H9 (cell line): ENCODE results near the gene LMBRD2. TPM values are rescaled to one million over a fixed set of nuclear protein-coding genes. Genes with fewer than 3 reads are reported as not detected.

ENCODE experiments used
- DNase-seq: peaks from one replicate; pipeline ENCODE4 v3.0.0-alpha.2; 2017
- H2AFZ ChIP-seq: one replicate; pipeline ENCODE4 v1.6.1; 2013; ENCODE audit warnings: mild to moderate bottlenecking, low read length, control low read depth, moderate library complexity
- H2AK5ac ChIP-seq: 2 replicates; pipeline ENCODE4 v1.6.1; 2013; ENCODE audit warnings: low read length, control low read depth, mixed read lengths; ENCODE audit not compliant: insufficient read length
- H2BK120ac ChIP-seq: one replicate; pipeline ENCODE4 v1.6.1; 2013; ENCODE audit warnings: low read depth, mild to moderate bottlenecking, low read length, control low read depth, inconsistent platforms; ENCODE audit not compliant: poor library complexity, severe bottlenecking
- H2BK12ac ChIP-seq: 2 replicates; pipeline ENCODE4 v1.6.1; 2013; ENCODE audit warnings: low read length, control low read depth, mixed read lengths, low read depth; ENCODE audit not compliant: insufficient read length
- H2BK15ac ChIP-seq: 2 replicates; pipeline ENCODE4 v1.6.1; 2013; ENCODE audit warnings: low read depth, low read length, control low read depth
- H2BK20ac ChIP-seq: one replicate; pipeline ENCODE4 v1.6.1; 2013; ENCODE audit warnings: low read depth, mild to moderate bottlenecking, low read length, control low read depth, inconsistent platforms; ENCODE audit not compliant: poor library complexity, severe bottlenecking
- H2BK5ac ChIP-seq: 2 replicates; pipeline ENCODE4 v1.6.1; 2013; ENCODE audit warnings: low read length, control low read depth, mixed read lengths; ENCODE audit not compliant: insufficient read length
- H3K14ac ChIP-seq: 2 replicates; pipeline ENCODE4 v1.6.1; 2013; ENCODE audit warnings: low read length, control low read depth; ENCODE audit not compliant: insufficient read depth
- H3K18ac ChIP-seq: 2 replicates; pipeline ENCODE4 v1.6.1; 2013; ENCODE audit warnings: low read depth, mild to moderate bottlenecking, mixed read lengths, low read length, control low read depth; ENCODE audit not compliant: insufficient read length
- H3K23ac ChIP-seq: 2 replicates; pipeline ENCODE4 v1.6.1; 2013; ENCODE audit warnings: low read length, control low read depth, mixed read lengths, low read depth; ENCODE audit not compliant: insufficient read length
- H3K23me2 ChIP-seq: 2 replicates; pipeline ENCODE4 v1.6.1; 2013; ENCODE audit warnings: low read depth, mild to moderate bottlenecking, mixed read lengths, low read length, control low read depth; ENCODE audit not compliant: insufficient read length, poor library complexity, severe bottlenecking
- H3K27ac ChIP-seq: 2 replicates; pipeline ENCODE4 v1.5.1; 2013; ENCODE audit warnings: low read length, control low read depth, mixed read lengths, low read depth; ENCODE audit not compliant: insufficient read length
- H3K27me3 ChIP-seq: 2 replicates; pipeline ENCODE4 v1.6.1; 2013; ENCODE audit warnings: low read length, control low read depth, inconsistent platforms; ENCODE audit not compliant: insufficient read depth
- H3K4ac ChIP-seq: 2 replicates; pipeline ENCODE4 v1.6.1; 2013; ENCODE audit warnings: low read depth, mild to moderate bottlenecking, control low read depth, inconsistent platforms, low read length, moderate library complexity
- H3K4me1 ChIP-seq: 2 replicates; pipeline ENCODE4 v1.6.1; 2013; ENCODE audit warnings: low read length, control low read depth, inconsistent platforms; ENCODE audit not compliant: insufficient read depth
- H3K4me2 ChIP-seq: 2 replicates; pipeline ENCODE4 v1.6.1; 2013; ENCODE audit warnings: low read length, control low read depth, mixed read lengths; ENCODE audit not compliant: insufficient read length, insufficient read depth
- H3K56ac ChIP-seq: 2 replicates; pipeline ENCODE4 v1.6.1; 2013; ENCODE audit warnings: low read depth, mild to moderate bottlenecking, mixed read lengths, low read length, control low read depth; ENCODE audit not compliant: insufficient read length
- H3K79me1 ChIP-seq: 2 replicates; pipeline ENCODE4 v1.6.1; 2013; ENCODE audit warnings: low read depth, mild to moderate bottlenecking, moderate library complexity, low read length, control low read depth, inconsistent platforms; ENCODE audit not compliant: insufficient read depth, poor library complexity, severe bottlenecking
- H3K79me2 ChIP-seq: 2 replicates; pipeline ENCODE4 v1.6.1; 2013; ENCODE audit warnings: low read length, control low read depth, inconsistent platforms; ENCODE audit not compliant: insufficient read depth
- H3K9ac ChIP-seq: 2 replicates; pipeline ENCODE4 v1.6.1; 2013; ENCODE audit warnings: low read length, control low read depth, mixed read lengths; ENCODE audit not compliant: insufficient read length; ENCODE audit errors: extremely low read depth
- H3K9me3 ChIP-seq: one replicate; pipeline ENCODE4 v1.6.1; 2013; ENCODE audit warnings: low read depth, low read length, inconsistent platforms; ENCODE audit not compliant: control insufficient read depth
- H3T11ph ChIP-seq: one replicate; pipeline ENCODE4 v1.6.1; 2013; ENCODE audit warnings: mild to moderate bottlenecking, low read length, control low read depth, inconsistent platforms
- H4K20me1 ChIP-seq: one replicate; pipeline ENCODE4 v1.6.1; 2013; ENCODE audit not compliant: control insufficient read depth, insufficient read length, insufficient read depth
- H4K5ac ChIP-seq: 2 replicates; pipeline ENCODE4 v1.6.1; 2013; ENCODE audit warnings: low read depth, mild to moderate bottlenecking, mixed read lengths, low read length, control low read depth; ENCODE audit not compliant: insufficient read length
- H4K8ac ChIP-seq: replicated peaks from 2 replicates; pipeline ENCODE4 v1.6.1; 2013; ENCODE audit warnings: low read length, control low read depth, mixed read lengths, low read depth; ENCODE audit not compliant: insufficient read length
- H4K91ac ChIP-seq: 2 replicates; pipeline ENCODE4 v1.6.1; 2013; ENCODE audit warnings: low read depth, mild to moderate bottlenecking, moderate library complexity, mixed read lengths, low read length, control low read depth; ENCODE audit not compliant: insufficient read length
- H3K27ac Mint-ChIP-seq, 3 experiments: 2 replicates in 2 of 3; 3 replicates in 1 of 3; pipeline ENCODE4 v1.8.0; 2020 to 2021; ENCODE audit warnings: mixed read lengths in 3 of 3, mild to moderate bottlenecking in 1 of 3, moderate library complexity in 1 of 3
- H3K27me3 Mint-ChIP-seq: 2 replicates; pipeline ENCODE4 v1.8.0; 2021; ENCODE audit warnings: low read depth, mild to moderate bottlenecking, moderate library complexity, mixed read lengths
- H3K36me3 Mint-ChIP-seq, 3 experiments: 2 replicates in 2 of 3; 3 replicates in 1 of 3; pipeline ENCODE4 v1.8.0; 2020 to 2021; ENCODE audit warnings: low read depth in 3 of 3, mixed read lengths in 3 of 3; ENCODE audit not compliant: insufficient read depth in 1 of 3
- H3K4me1 Mint-ChIP-seq, 2 experiments: 2 replicates each; pipeline ENCODE4 v1.8.0; 2020; ENCODE audit warnings: mixed read lengths in 2 of 2
- H3K4me3 Mint-ChIP-seq, 2 experiments: 2 replicates in 1 of 2; 3 replicates in 1 of 2; pipeline ENCODE4 v1.8.0; 2020 to 2021; ENCODE audit warnings: mild to moderate bottlenecking in 2 of 2, mixed read lengths in 2 of 2, moderate library complexity in 1 of 2
- H3K9me3 Mint-ChIP-seq, 2 experiments: 2 replicates in 1 of 2; 3 replicates in 1 of 2; pipeline ENCODE4 v1.8.0; 2020; ENCODE audit warnings: mild to moderate bottlenecking in 2 of 2, mixed read lengths in 2 of 2, moderate library complexity in 1 of 2
- CTCF ChIP-seq: fragments of 200-600 bp; sonication (generic); conservative IDR thresholded peaks from 3 replicates; pipeline ENCODE4 v1.8.0; 2021; ENCODE audit warnings: antibody characterized with exemption, mild to moderate bottlenecking
- WGBS: extraction: QIAGEN DNeasy Blood & Tissue Kit; methylation state at CpG from one replicate; pipeline ENCODE4 v1.1.7; 2013; ENCODE audit warnings: missing lambda C conversion rate, low lambda C conversion rate, mixed read lengths; ENCODE audit not compliant: insufficient read length; ENCODE audit errors: extremely low coverage; 5-methylcytosine and 5-hydroxymethylcytosine counted together
- total RNA-seq: library from RNA; stranded (reverse); gene quantifications from 2 replicates; pipeline ENCODE4 v1.2.1, GENCODE V29; 2021

The LMBRD2 gene
- total RNA-seq, 1 experiment from 2014 or later = 5.3 TPM

- Histone ChIP-seq H3K14ac (no peak overlapping the region), H2BK120ac (no peak overlapping the region), H3K27ac (no peak overlapping the region), H4K5ac (no peak overlapping the region), H3K4ac (no peak overlapping the region), H4K8ac (no peak overlapping the region), H4K20me1 (no peaks in the 10 kb centered on the region), H3K23ac (no peak overlapping the region), H3K18ac (no peak overlapping the region), H2AK5ac (no peak overlapping the region), H3K9ac (no peak overlapping the region), H2BK15ac (no peak overlapping the region), H3K4me2 (no peak overlapping the region), H2BK12ac (no peak overlapping the region), H4K91ac (no peak overlapping the region), H2AFZ (no peak overlapping the region), H2BK5ac (no peak overlapping the region), H3K79me2 (no peaks in the 10 kb centered on the region), H3K23me2 (no peaks in the 10 kb centered on the region), H3K4me1 (no peaks in the 10 kb centered on the region), H3T11ph (no peak overlapping the region), H2BK20ac (no peak overlapping the region), H3K27me3 (no peaks in the 10 kb centered on the region), H3K79me1 (no peaks in the 10 kb centered on the region), H3K9me3 (no peaks in the 10 kb centered on the region), H3K56ac (no peak overlapping the region)
- WGBS = no CpG with 5 or more reads among the region's 2 CpGs
- Mint-ChIP-seq H3K27me3 (no peaks in the 10 kb centered on the region), H3K4me1 (no peaks in the 10 kb centered on the region), H3K27ac (no peak overlapping the region), H3K9me3 (no peaks in the 10 kb centered on the region), H3K36me3 (peaks cover 17 to 89% (median 78%) of the 10 kb centered on the region in 3 experiments; a peak in 6 of 7 replicates), H3K4me3 (no peak overlapping the region)
- DNase-seq = no peak
- TF ChIP-seq CTCF = no peak
Measured at GRCh38 chr5:36173426-36173825, 21.7 kb upstream of the LMBRD2 start.
